Activated CD8-positive, alpha-beta T cell treated with anti-CD3 and anti-CD28 coated beads for 36 hours (primary cell): ENCODE measurements around the gene IFT22. TPM values are rescaled to one million over a fixed set of nuclear protein-coding genes. Genes with fewer than 3 reads are reported as not detected.

Experiments used
- ATAC-seq: fragments of 200-7000 bp; cut with Tn5 transposase; one replicate; pipeline ENCODE4 v1.10.0; 2021; ENCODE audit warnings: mild to moderate bottlenecking, moderate library complexity
- CTCF ChIA-PET: fragments of 350-600 bp; sonication (Branson Sonifier 250); formaldehyde crosslinking; loops from one replicate; lab custom pipeline; 2021; ENCODE audit warnings: antibody characterized with exemption; lab: Charles Lee
- POLR2A ChIA-PET: fragments of 350-600 bp; sonication (Branson Sonifier 250); formaldehyde crosslinking; loops from one replicate; lab custom pipeline; 2021; ENCODE audit warnings: antibody characterized with exemption; lab: Charles Lee
- DNase-seq: peaks from one replicate; pipeline ENCODE4 v3.0.0-alpha.2; 2020
- H3K27ac Mint-ChIP-seq: one replicate; pipeline ENCODE4 v1.8.0; 2021; ENCODE audit warnings: mild to moderate bottlenecking, mixed read lengths
- H3K27me3 Mint-ChIP-seq: one replicate; pipeline ENCODE4 v1.8.0; 2021; ENCODE audit warnings: mixed read lengths
- H3K36me3 Mint-ChIP-seq: one replicate; pipeline ENCODE4 v1.8.0; 2021; ENCODE audit warnings: low read depth, mixed read lengths
- H3K4me1 Mint-ChIP-seq: one replicate; pipeline ENCODE4 v1.8.0; 2021; ENCODE audit warnings: low read depth, mixed read lengths
- H3K4me3 Mint-ChIP-seq: one replicate; pipeline ENCODE4 v1.8.0; 2021; ENCODE audit warnings: mild to moderate bottlenecking, moderate library complexity, mixed read lengths
- H3K9me3 Mint-ChIP-seq: one replicate; pipeline ENCODE4 v1.8.0; 2021; ENCODE audit warnings: mixed read lengths
- CTCF ChIP-seq: fragments of 200-600 bp; IDR thresholded peaks from one replicate; pipeline ENCODE4 v1.8.0; 2022; ENCODE audit warnings: antibody characterized with exemption, mild to moderate bottlenecking
- intact Hi-C: fragments of 100-400 bp; cut with micrococcal nuclease; formaldehyde crosslinking; loops from one replicate; pipeline ENCODE4 v1.10.0; 2022
- total RNA-seq, 2 experiments: library from RNA; stranded (reverse); gene quantifications; one replicate each; pipeline ENCODE4 v1.2.3, GENCODE V29; 2021

Gene IFT22
- total RNA-seq, 2 experiments from 2014 or later, result 3.8 to 5.1 TPM

- CTCF ChIA-PET, result interaction anchor here (0.6 kb wide), 1 partner anchor 17 kb away, joined by 4 read pairs; no protein-coding TSS in a partner anchor
Observed at GRCh38 chr7:101365956-101366355, 44.3 kb upstream of the IFT22 start.

DNA sequence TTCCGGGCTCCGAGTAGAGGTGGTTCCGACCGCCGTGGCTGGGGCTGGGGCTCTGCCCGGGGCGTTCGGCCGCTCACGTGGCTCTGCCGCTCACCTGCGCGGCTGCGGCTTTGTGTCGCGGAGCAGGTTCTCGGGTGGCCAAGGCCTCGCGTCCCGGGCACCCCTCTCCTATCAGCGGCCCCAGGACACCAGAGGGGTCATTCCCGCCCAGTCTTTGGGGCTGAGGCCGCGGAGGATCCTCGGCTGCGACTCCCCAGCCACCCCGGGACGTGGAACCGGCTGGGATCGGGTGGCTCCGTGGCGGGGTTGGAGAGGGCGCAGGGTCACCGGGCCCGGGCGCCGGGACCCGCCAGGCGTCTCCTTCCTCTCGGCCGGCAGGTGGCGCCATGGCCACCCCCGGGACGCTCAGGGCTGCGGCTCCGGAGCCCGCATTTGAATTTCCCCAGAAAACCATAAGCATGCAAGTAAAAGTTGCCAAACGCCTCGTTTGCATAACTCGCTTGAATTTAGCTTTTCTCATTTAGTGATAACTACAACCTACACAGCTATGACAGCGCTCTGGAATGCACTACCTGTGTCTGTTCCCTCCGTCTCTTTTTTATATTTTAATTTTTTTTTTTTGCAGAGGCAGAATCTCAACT is 42.2 kb upstream of the IFT22 start:
- Mint-ChIP-seq H3K27ac (no peak overlapping the region), H3K4me3 (no peak overlapping the region), H3K36me3 (no peaks in the 10 kb centered on the region), H3K27me3 (peaks cover 14% of the 10 kb centered on the region), H3K9me3 (no peaks in the 10 kb centered on the region), H3K4me1 (peaks cover 9% of the 10 kb centered on the region)
- intact Hi-C loops, result loop anchor here (2.0 kb wide), 1 partner anchor 143 kb away; no protein-coding TSS in a partner anchor
- ChIA-PET CTCF (interaction anchor here (0.6 to 4.3 kb wide), 24 partner anchors 9 to 171 kb away, joined by 3 to 32 read pairs (median 4); no protein-coding TSS in a partner anchor), POLR2A (no interaction called here)
- peak; percentile 94 for TF ChIP-seq CTCF
- DNase-seq (peak; percentile 77), ATAC-seq (peak; percentile 91)

More at GRCh38 chr7:101365956-101366355, 44.3 kb upstream of the IFT22 start:
- intact Hi-C loops, result loop anchor here (2.0 to 5.0 kb wide), 2 partner anchors 41 to 141 kb away; no protein-coding TSS in a partner anchor
- H3K27me3 Mint-ChIP-seq, result peaks cover 14% of the 10 kb centered on the region
- no peaks in the 10 kb centered on the region for H3K9me3 Mint-ChIP-seq
- H3K4me1 Mint-ChIP-seq, result peaks cover 15% of the 10 kb centered on the region
- POLR2A ChIA-PET, result no interaction called here
- H3K4me3 Mint-ChIP-seq, result no peak overlapping the region
- H3K36me3 Mint-ChIP-seq, result no peaks in the 10 kb centered on the region
- DNase-seq (no peak), ATAC-seq (no peak)
- TF ChIP-seq CTCF, result no peak
- H3K27ac Mint-ChIP-seq, result no peak overlapping the region

DNA sequence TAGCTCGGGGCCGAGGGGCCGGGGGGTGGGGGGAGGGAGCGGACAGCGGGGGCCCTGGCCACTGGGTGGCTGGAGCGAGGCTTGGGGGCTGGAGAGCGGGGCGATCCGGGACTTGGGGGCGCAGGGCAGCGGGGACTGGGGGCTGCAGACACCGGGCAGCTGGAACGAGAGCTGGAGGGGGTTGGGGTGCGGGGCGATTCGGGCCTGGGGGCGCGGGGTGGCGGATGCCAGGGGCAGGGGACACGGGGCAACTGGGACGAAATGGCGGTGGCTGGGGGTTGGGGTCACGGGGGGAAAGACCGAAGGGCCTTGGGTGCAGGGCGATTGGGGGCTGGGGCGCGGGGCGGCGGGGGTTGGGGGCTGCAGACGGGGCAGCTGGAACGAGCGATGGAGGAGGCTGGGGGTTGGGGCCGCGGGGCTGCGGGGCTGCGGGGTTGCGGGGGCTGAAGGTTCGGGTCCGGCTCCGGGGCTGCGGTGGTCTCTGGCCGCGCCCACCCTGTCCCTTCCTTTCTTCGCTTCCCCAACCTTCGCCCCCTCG is 41.7 kb upstream of the IFT22 start:
- intact Hi-C loops, result no loop called here
- DNase-seq (no peak), ATAC-seq (no peak)
- peaks cover 14% of the 10 kb centered on the region for H3K27me3 Mint-ChIP-seq
- no peak overlapping the region for H3K4me3 Mint-ChIP-seq
- ChIA-PET POLR2A (no interaction called here), CTCF (interaction anchor here (0.9 to 4.3 kb wide), 8 partner anchors 9 to 144 kb away, joined by 3 to 22 read pairs (median 6); no protein-coding TSS in a partner anchor)
- no peak for TF ChIP-seq CTCF
- H3K36me3 Mint-ChIP-seq, result no peaks in the 10 kb centered on the region
- peaks cover 9% of the 10 kb centered on the region for H3K4me1 Mint-ChIP-seq
- no peaks in the 10 kb centered on the region for H3K9me3 Mint-ChIP-seq
- H3K27ac Mint-ChIP-seq, result no peak overlapping the region

DNA sequence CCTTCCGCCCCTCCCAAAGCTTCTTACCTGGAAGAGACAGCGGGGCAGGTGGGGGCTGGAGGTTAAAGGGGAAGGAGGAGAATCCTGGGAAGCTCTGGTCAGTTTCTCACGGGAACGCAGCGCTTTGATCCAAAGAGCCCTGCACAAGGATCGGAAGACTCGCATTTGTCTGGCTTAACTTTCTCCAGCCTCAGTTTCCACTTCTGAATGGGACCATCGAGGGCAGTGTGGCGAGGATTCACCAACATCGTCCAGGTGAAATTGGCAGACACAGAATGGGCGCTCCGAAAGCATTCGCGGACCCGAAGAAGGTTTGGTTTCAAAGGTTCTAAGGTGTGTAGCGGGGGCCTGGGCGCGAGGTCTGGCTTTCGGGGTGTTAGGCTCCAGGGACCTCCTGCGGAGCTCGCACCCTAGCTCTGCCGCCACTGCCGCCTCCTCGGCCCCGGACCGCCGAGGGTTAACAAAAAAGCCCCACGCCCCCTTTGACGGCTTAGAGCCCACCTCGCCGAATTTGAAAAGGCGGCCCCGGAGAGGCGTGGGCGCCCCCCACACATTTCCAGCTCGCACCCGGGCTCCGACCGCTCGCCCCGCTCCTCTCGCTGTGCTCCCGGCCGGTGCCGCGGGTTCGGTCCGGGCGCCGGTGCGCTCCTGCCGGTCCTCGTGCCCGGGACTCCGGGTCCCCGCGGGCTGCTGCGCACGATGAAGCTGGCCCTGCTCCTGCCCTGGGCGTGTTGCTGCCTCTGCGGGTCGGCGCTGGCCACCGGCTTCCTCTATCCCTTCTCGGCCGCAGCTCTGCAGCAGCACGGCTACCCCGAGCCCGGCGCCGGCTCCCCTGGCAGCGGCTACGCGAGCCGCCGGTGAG is 41.0 kb upstream of the IFT22 start, which contains the start of gene COL26A1:
COL26A1 (plus strand) TSS at position 542 of the 862 bp plus-strand sequence; CDS start at position 700, 158 bp downstream.
- POLR2A ChIA-PET, result no interaction called here

More for the DNA sequence above, 41.0 kb upstream of the IFT22 start, which contains the start of gene COL26A1:
- no peaks in the 10 kb centered on the region for H3K36me3 Mint-ChIP-seq
- CTCF ChIA-PET, result interaction anchor here (0.9 to 4.3 kb wide), 8 partner anchors 9 to 145 kb away, joined by 3 to 22 read pairs (median 6); no protein-coding TSS in a partner anchor
- H3K9me3 Mint-ChIP-seq, result no peaks in the 10 kb centered on the region
- no peak for TF ChIP-seq CTCF
- peak; percentile 18 for DNase-seq
- H3K4me3 Mint-ChIP-seq, result no peak within 1 kb of the TSS
- H3K27ac Mint-ChIP-seq, result no peak within 1 kb of the TSS
- intact Hi-C loops, result no loop called here
- H3K4me1 Mint-ChIP-seq, result peaks cover 4% of the 10 kb centered on the region
- H3K27me3 Mint-ChIP-seq, result peaks cover 10% of the 10 kb centered on the region
- no peak for ATAC-seq
